Erythroblast (primary cell): ENCODE data around the gene PHLDB1.

ENCODE experiments used
- GATA1 ChIP-seq: IDR thresholded peaks from 2 replicates; pipeline ENCODE4 v1.6.1; 2011; ENCODE audit warnings: low read depth, mild to moderate bottlenecking, control low read depth, low read length, moderate library complexity
- POLR2A ChIP-seq: IDR thresholded peaks from 2 replicates; pipeline ENCODE4 v1.6.1; 2011; ENCODE audit warnings: mild to moderate bottlenecking, low read length

GRCh38 chr11:118694185-118694584, 86.8 kb downstream of the PHLDB1 start:
- TF ChIP-seq POLR2A (no peak), GATA1 (no peak)
